HepG2 (cell line): Measurements from ENCODE around the gene ZNF740. TPM values are rescaled to one million over a fixed set of nuclear protein-coding genes. Genes with fewer than 3 reads are reported as not detected.

Source experiments
- ATAC-seq: fragments of 200-7000 bp; cut with Tn5 transposase; 3 replicates; pipeline ENCODE4 v1.9.1; 2020; ENCODE audit warnings: mild to moderate bottlenecking, moderate library complexity
- BruUV-seq: library from RNA; stranded (reverse); fragments of 400-500 nt; replicated peaks from 2 replicates; lab custom pipeline; 2021; lab: Mats Ljungman, UMichigan
- CTCF ChIA-PET: fragments of 300-600 bp; formaldehyde crosslinking; extraction: SDS; loops from one replicate; lab custom pipeline; 2021; ENCODE audit warnings: low total read pairs, inconsistent platforms, low intra/inter-chr PET ratio; lab: Yijun Ruan, JAX
- POLR2A ChIA-PET: fragments of 350-600 bp; sonication (Branson Sonifier 250); formaldehyde crosslinking; loops from one replicate; lab custom pipeline; 2020; ENCODE audit warnings: antibody characterized with exemption, inconsistent platforms; lab: Yijun Ruan, JAX
- DNase-seq: peaks from one replicate; pipeline ENCODE4 v3.0.0-alpha.2; 2015; ENCODE audit warnings: low spot score
- FAIRE-seq: peaks from 3 replicates; lab custom pipeline; 2011; peaks lifted over from hg19 to GRCh38; lab: Jason Lieb, UNC
- H2AFZ ChIP-seq: one replicate; pipeline ENCODE4 v1.6.1; 2011; ENCODE audit warnings: low read length, inconsistent platforms
- H3K27ac ChIP-seq: fragments of 300-600 bp; 3 replicates; pipeline ENCODE4 v1.8.0; 2011; ENCODE audit warnings: mixed run types, mild to moderate bottlenecking, mixed read lengths, low read length, inconsistent platforms; ENCODE audit not compliant: insufficient read depth; ENCODE audit errors: extremely low read length
- H3K27me3 ChIP-seq, 2 experiments: fragments of 200-600 bp in 1 of 2; 2 replicates in 1 of 2; 3 replicates in 1 of 2; pipeline versions ENCODE4 v1.6.0 to v1.8.0; 2011; ENCODE audit warnings: low read length in 2 of 2, mild to moderate bottlenecking in 2 of 2, moderate library complexity in 2 of 2, inconsistent platforms in 1 of 2; ENCODE audit not compliant: insufficient read depth in 2 of 2, control insufficient read depth in 1 of 2
- H3K36me3 ChIP-seq, 2 experiments: fragments of 200-600 bp in 1 of 2; replicated peaks in 1 of 2; 2 replicates in 1 of 2; 3 replicates in 1 of 2; pipeline versions ENCODE4 v1.5.1 to v1.8.0; 2011; ENCODE audit warnings: low read length in 2 of 2, inconsistent platforms in 1 of 2; ENCODE audit not compliant: insufficient read depth in 2 of 2, control insufficient read depth in 1 of 2
- H3K4me1 ChIP-seq: 2 replicates; pipeline ENCODE4 v1.5.1; 2012; ENCODE audit warnings: low read length, inconsistent platforms; ENCODE audit not compliant: insufficient read depth
- H3K4me2 ChIP-seq: 2 replicates; pipeline ENCODE4 v1.6.0; 2011; ENCODE audit warnings: low read depth, low read length, inconsistent platforms
- H3K4me3 ChIP-seq, 3 experiments: fragments of 200-600 bp in 1 of 3; sonication (generic), shearing (Covaris generic) in 1 of 3; replicated peaks in 1 of 3; 2 replicates each; pipeline ENCODE4 v1.5.1; 2011 to 2016; ENCODE audit warnings: low read length in 3 of 3, inconsistent platforms in 2 of 3, low read depth in 2 of 3, mild to moderate bottlenecking in 2 of 3, control low read depth in 1 of 3, mixed read lengths in 1 of 3; ENCODE audit not compliant: insufficient read depth in 1 of 3
- H3K79me2 ChIP-seq: one replicate; pipeline ENCODE4 v1.6.1; 2011; ENCODE audit warnings: low read length, inconsistent platforms; ENCODE audit not compliant: insufficient read depth
- H3K9ac ChIP-seq: 2 replicates; pipeline ENCODE4 v1.6.0; 2011; ENCODE audit warnings: mild to moderate bottlenecking, low read depth, low read length, inconsistent platforms; ENCODE audit not compliant: insufficient read depth
- H3K9me3 ChIP-seq: 2 replicates; pipeline ENCODE4 v1.5.1; 2012; ENCODE audit warnings: mild to moderate bottlenecking, low read length
- H4K20me1 ChIP-seq: 2 replicates; pipeline ENCODE4 v1.6.0; 2011; ENCODE audit warnings: inconsistent platforms, mild to moderate bottlenecking, low read length, moderate library complexity; ENCODE audit not compliant: insufficient read depth
- MIER2 ChIP-seq: IDR thresholded peaks from 2 replicates; pipeline ENCODE4 v1.6.1; 2016; ENCODE audit warnings: missing biosample characterization, missing genetic modification reagents
- RAD51 ChIP-seq: fragments of 450-650 bp; IDR thresholded peaks from 2 replicates; pipeline ENCODE4 v1.6.1; 2016; ENCODE audit warnings: borderline replicate concordance
- SIX4 ChIP-seq: sonication (generic); formaldehyde crosslinking; IDR thresholded peaks from 2 replicates; pipeline ENCODE4 v1.4.0; 2020; ENCODE audit warnings: missing genetic modification reagents
- SP1 ChIP-seq, 2 experiments: fragments of 450-650 bp in 1 of 2; sonication (generic) in 1 of 2; formaldehyde crosslinking in 1 of 2; IDR thresholded peaks; 2 replicates each; pipeline versions ENCODE4 v1.4.0 to v1.6.1; 2016 to 2020; ENCODE audit warnings: missing genetic modification reagents in 1 of 2
- YEATS2 ChIP-seq: sonication (generic); formaldehyde crosslinking; IDR thresholded peaks from 2 replicates; pipeline ENCODE4 v1.4.0; 2020; ENCODE audit warnings: missing genetic modification reagents, borderline replicate concordance
- ZNF230 ChIP-seq: sonication (generic); formaldehyde crosslinking; IDR thresholded peaks from 2 replicates; pipeline ENCODE4 v1.4.0; 2020; ENCODE audit warnings: mild to moderate bottlenecking, missing genetic modification reagents
- WGBS: methylation state at CpG from one replicate; pipeline ENCODE4 v1.1.6; 2017; ENCODE audit warnings: low lambda C conversion rate; 5-methylcytosine and 5-hydroxymethylcytosine counted together
- in situ Hi-C: cut with HindIII; loops from 2 replicates; pipeline ENCODE4 v1.10.0; 2017; ENCODE audit warnings: low pct_unique_long_range_greater_than_20kb; ENCODE audit not compliant: extremely low pct_ligation_motif_present
- intact Hi-C: fragments of 100-400 bp; cut with micrococcal nuclease; formaldehyde crosslinking; loops from one replicate; pipeline ENCODE4 v1.10.0; 2022; ENCODE audit not compliant: unreplicated experiment
- polyA plus RNA-seq, 8 experiments: library from polyadenylated mRNA; depleted of rRNA in 3 of 8; stranded (reverse) in 7 of 8; unstranded in 1 of 8; fragments of >200 nt; fragmentation: Illumina TruSeq in 4 of 8; extraction: Trizol in 4 of 8; gene quantifications; 2 replicates each; pipeline versions ENCODE4 v1.2.1 to v1.2.3, GENCODE V29; 2011 to 2016; ENCODE audit warnings: low read depth in 4 of 8, missing spikeins in 1 of 8, mixed read lengths in 1 of 8; ENCODE audit not compliant: insufficient read depth in 1 of 8
- total RNA-seq, 5 experiments: library from RNA; depleted of rRNA; stranded (reverse); fragments of >200 nt; fragmentation: Illumina TruSeq; extraction: Trizol; gene quantifications; 2 replicates each; pipeline ENCODE4 v1.2.3, GENCODE V29; 2016; ENCODE audit warnings: low read depth in 1 of 5
- TF ChIP-seq, protein P1 (sequence below): sonication (generic); formaldehyde crosslinking; IDR thresholded peaks from 2 replicates; pipeline ENCODE4 v1.4.0; 2020; ENCODE audit warnings: low read depth, missing genetic modification reagents

Gene ZNF740
- total and polyA plus RNA-seq, 2 of the 13 experiments (the other 11 are each of a cell fraction or from before 2014, with no cell fraction given): 16.9 to 19.0 TPM

DNA sequence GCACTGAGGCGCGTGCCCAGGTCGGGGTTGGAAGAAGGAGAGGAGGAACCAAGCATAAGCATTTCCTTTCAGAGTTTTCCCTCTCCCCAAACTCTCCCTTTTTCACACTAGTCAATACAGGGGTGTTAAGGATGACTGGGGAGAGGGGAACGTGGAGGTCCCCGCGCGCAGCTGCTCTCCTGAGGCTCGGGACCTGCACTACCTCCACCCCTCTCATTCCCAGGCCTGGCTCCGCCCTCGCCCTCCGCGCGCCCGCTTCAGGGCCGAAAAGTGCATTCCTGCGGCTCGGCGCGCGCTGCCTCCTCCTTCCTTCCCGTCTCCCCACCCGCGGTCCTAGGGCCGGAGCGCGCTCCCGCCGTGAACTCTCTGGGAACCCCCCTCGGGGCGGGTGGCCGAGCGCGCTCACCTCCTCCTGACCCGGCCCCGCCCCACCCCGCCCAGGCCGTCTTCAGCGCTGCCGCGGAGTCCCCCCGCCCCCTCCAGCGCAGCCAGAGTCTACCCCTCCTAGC, 40.2 kb downstream of the ZNF740 start (continued):
- TF ChIP-seq ZNF230 (0 out of 2 replicates have a peak, but pooled peaks have one; percentile 36), SP1 (IDR thresholded peaks at IDR 0.05) (no peak), SP1 (CRISPR knock-in tag; IDR thresholded peaks at IDR 0.05) (peak; percentile 71), MIER2 (CRISPR knock-in tag) (no peak), RAD51 (no peak), SIX4 (no peak), YEATS2 (CRISPR knock-in tag) (0 out of 2 replicates have a peak, but pooled peaks have one; percentile 17)
- TF ChIP-seq, protein P1, sequence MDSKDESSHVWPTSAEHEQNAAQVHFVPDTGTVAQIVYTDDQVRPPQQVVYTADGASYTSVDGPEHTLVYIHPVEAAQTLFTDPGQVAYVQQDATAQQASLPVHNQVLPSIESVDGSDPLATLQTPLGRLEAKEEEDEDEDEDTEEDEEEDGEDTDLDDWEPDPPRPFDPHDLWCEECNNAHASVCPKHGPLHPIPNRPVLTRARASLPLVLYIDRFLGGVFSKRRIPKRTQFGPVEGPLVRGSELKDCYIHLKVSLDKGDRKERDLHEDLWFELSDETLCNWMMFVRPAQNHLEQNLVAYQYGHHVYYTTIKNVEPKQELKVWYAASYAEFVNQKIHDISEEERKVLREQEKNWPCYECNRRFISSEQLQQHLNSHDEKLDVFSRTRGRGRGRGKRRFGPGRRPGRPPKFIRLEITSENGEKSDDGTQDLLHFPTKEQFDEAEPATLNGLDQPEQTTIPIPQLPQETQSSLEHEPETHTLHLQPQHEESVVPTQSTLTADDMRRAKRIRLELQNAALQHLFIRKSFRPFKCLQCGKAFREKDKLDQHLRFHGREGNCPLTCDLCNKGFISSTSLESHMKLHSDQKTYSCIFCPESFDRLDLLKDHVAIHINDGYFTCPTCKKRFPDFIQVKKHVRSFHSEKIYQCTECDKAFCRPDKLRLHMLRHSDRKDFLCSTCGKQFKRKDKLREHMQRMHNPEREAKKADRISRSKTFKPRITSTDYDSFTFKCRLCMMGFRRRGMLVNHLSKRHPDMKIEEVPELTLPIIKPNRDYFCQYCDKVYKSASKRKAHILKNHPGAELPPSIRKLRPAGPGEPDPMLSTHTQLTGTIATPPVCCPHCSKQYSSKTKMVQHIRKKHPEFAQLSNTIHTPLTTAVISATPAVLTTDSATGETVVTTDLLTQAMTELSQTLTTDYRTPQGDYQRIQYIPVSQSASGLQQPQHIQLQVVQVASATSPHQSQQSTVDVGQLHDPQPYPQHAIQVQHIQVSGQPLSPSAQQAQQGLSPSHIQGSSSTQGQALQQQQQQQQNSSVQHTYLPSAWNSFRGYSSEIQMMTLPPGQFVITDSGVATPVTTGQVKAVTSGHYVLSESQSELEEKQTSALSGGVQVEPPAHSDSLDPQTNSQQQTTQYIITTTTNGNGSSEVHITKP: peak; percentile 88

- peaks cover 66% of the 10 kb centered on the region for H3K4me1 ChIP-seq
- in situ Hi-C loops (no loop called here), intact Hi-C loops (loop anchor here (5.0 kb wide), 1 partner anchor 76 kb away; the partner anchor contains the start of genes MYG1 and PFDN5)
- peak overlapping the region; percentile 85 for H3K9ac ChIP-seq
- BruUV-seq: TSS peak; percentile 73
- no peak for FAIRE-seq
- no peaks in the 10 kb centered on the region for H4K20me1 ChIP-seq
- peak; percentile 77 for DNase-seq
- H3K9me3 ChIP-seq: no peaks in the 10 kb centered on the region
- H3K4me3 ChIP-seq: peak overlapping the region; percentile 75 to 89 (median 89)
- CTCF ChIA-PET: no interaction called here
- POLR2A ChIA-PET: interaction anchor here (2.1 to 3.7 kb wide), 5 partner anchors 9 to 119 kb away, joined by 7 to 17 read pairs (median 14); partner anchors contain the start of genes AAAS, PFDN5 and SOAT2
- no peak overlapping the region for H2AFZ ChIP-seq
- H3K27ac ChIP-seq: peak overlapping the region; percentile 88
- no peaks in the 10 kb centered on the region for H3K36me3 ChIP-seq
- 2% methylated on average over 26 of the region's 72 CpGs for WGBS
- peak overlapping the region; percentile 100 for H3K4me2 ChIP-seq
- ATAC-seq: peak; percentile 70
- peaks cover 0 to 23% of the 10 kb centered on the region in 2 experiments; a peak in 4 of 5 replicates for H3K27me3 ChIP-seq
- H3K79me2 ChIP-seq: no peaks in the 10 kb centered on the region
Measured at GRCh38 chr12:53221203-53222080, 40.9 kb downstream of the ZNF740 start.
